PC-9 (cell line): ENCODE data around the gene SLMAP. TPM values are rescaled to one million over a fixed set of nuclear protein-coding genes. Genes with fewer than 3 reads are reported as not detected.

Experiments
- BruUV-seq: library from RNA; stranded (reverse); fragments of 400-500 nt; replicated peaks from 2 replicates; lab custom pipeline; 2021; lab: Mats Ljungman, UMichigan
- CTCF ChIA-PET: fragments of 300-600 bp; sonication (Branson Sonifier 250); formaldehyde crosslinking; loops from one replicate; lab custom pipeline; 2022; ENCODE audit warnings: antibody characterized with exemption; lab: Charles Lee
- POLR2A ChIA-PET: fragments of 300-600 bp; sonication (Branson Sonifier 250); formaldehyde crosslinking; loops from one replicate; lab custom pipeline; 2022; ENCODE audit warnings: antibody characterized with exemption; ENCODE audit not compliant: unreplicated experiment; lab: Charles Lee
- DNase-seq, 2 experiments: peaks; one replicate each; pipeline versions ENCODE4 v3.0.0 to v3.0.0-alpha.2; 2015 to 2022; ENCODE audit warnings: mixed read lengths in 1 of 2
- H2AFZ ChIP-seq: fragments of 200-600 bp; sonication (generic); 2 replicates; pipeline ENCODE4 v1.8.1; 2017; ENCODE audit warnings: antibody characterized with exemption
- H3F3A ChIP-seq: fragments of 200-600 bp; sonication (generic); 2 replicates; pipeline ENCODE4 v1.8.1; 2017; ENCODE audit warnings: antibody characterized with exemption, mild to moderate bottlenecking, low read depth; ENCODE audit not compliant: insufficient read depth
- H3K27ac ChIP-seq: fragments of 200-600 bp; sonication (generic); 2 replicates; pipeline ENCODE4 v1.6.1; 2016; ENCODE audit warnings: mixed run types
- H3K27me3 ChIP-seq: fragments of 200-600 bp; sonication (generic); 2 replicates; pipeline ENCODE4 v1.6.1; 2016; ENCODE audit warnings: low read depth, mixed run types; ENCODE audit not compliant: insufficient read depth
- H3K36me3 ChIP-seq: fragments of 200-600 bp; sonication (generic); 2 replicates; pipeline ENCODE4 v1.6.1; 2016; ENCODE audit warnings: low read depth, mixed run types
- H3K4me1 ChIP-seq: fragments of 200-600 bp; sonication (generic); replicated peaks from 2 replicates; pipeline ENCODE4 v1.6.1; 2016; ENCODE audit warnings: mixed run types; ENCODE audit not compliant: insufficient read depth
- H3K4me2 ChIP-seq: fragments of 200-600 bp; sonication (generic); 2 replicates; pipeline ENCODE4 v1.6.1; 2017; ENCODE audit warnings: mixed run types
- H3K4me3 ChIP-seq: fragments of 200-600 bp; sonication (generic); 2 replicates; pipeline ENCODE4 v1.6.1; 2016; ENCODE audit warnings: mixed run types
- H3K79me2 ChIP-seq: fragments of 200-600 bp; sonication (generic); 2 replicates; pipeline ENCODE4 v1.6.1; 2017; ENCODE audit warnings: low read depth, mixed run types
- H3K9me2 ChIP-seq: fragments of 200-600 bp; sonication (generic); 2 replicates; pipeline ENCODE4 v1.8.1; 2017; ENCODE audit warnings: mild to moderate bottlenecking; ENCODE audit not compliant: insufficient read depth
- H3K9me3 ChIP-seq: fragments of 200-600 bp; sonication (generic); 2 replicates; pipeline ENCODE4 v1.8.1; 2016; ENCODE audit warnings: low read depth; ENCODE audit not compliant: insufficient read depth
- H4K20me1 ChIP-seq: fragments of 200-600 bp; sonication (generic); 2 replicates; pipeline ENCODE4 v1.8.1; 2017; ENCODE audit not compliant: insufficient read depth
- CTCF ChIP-seq: fragments of 200-600 bp; sonication (generic); conservative IDR thresholded peaks from 2 replicates; pipeline ENCODE4 v1.6.1; 2017; ENCODE audit warnings: mixed run types, antibody characterized with exemption, mild to moderate bottlenecking, moderate library complexity
- EZH2 ChIP-seq: fragments of 200-600 bp; sonication (generic); IDR thresholded peaks from 2 replicates; pipeline ENCODE4 v1.8.0; 2017; ENCODE audit warnings: antibody characterized with exemption, low read depth
- intact Hi-C: fragments of 100-400 bp; cut with micrococcal nuclease; formaldehyde crosslinking; loops from one replicate; pipeline ENCODE4 v1.10.0; 2022; ENCODE audit not compliant: unreplicated experiment
- total RNA-seq: library from RNA; stranded (reverse); gene quantifications from 2 replicates; pipeline ENCODE4 v1.2.3, GENCODE V29; 2021

SLMAP gene
- total RNA-seq, 1 experiment from 2014 or later, result 119 TPM

DNA sequence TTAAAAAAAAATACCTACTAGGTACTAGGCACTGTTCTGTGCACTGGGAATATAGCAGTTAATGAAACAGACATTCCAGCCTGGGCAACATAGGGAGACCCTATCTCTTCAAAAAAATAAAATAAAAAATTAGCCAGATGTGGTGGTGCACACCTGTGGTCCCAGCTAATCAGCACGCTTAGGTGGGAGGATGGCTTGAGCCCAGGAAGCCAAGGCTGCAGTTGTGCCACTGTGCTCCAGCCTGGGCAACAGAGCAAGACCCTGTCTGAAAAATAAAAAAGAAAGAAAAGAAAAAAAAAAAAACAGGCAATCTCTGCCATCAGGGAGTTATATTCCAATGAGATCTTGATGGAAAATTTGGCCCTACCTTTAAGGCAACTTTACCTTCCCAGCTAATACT is 137.0 kb downstream of the SLMAP start:
- TF ChIP-seq EZH2 (no peak), CTCF (no peak)
- POLR2A ChIA-PET, result no interaction called here
- Histone ChIP-seq H3F3A (no peaks in the 10 kb centered on the region), H3K9me2 (no peaks in the 10 kb centered on the region), H3K4me3 (no peak overlapping the region), H3K9me3 (no peaks in the 10 kb centered on the region), H3K4me1 (no peaks in the 10 kb centered on the region), H3K27ac (no peak overlapping the region), H3K27me3 (no peaks in the 10 kb centered on the region), H4K20me1 (no peaks in the 10 kb centered on the region; the same call in 1 of the 2 replicates), H2AFZ (no peak overlapping the region), H3K79me2 (no peaks in the 10 kb centered on the region), H3K36me3 (peaks cover 10% of the 10 kb centered on the region; the same call in 1 of the 2 replicates), H3K4me2 (no peak overlapping the region)
- CTCF ChIA-PET, result no interaction called here
- intact Hi-C loops, result no loop called here
- DNase-seq, result no peak
- BruUV-seq, result no TSS peak

DNA sequence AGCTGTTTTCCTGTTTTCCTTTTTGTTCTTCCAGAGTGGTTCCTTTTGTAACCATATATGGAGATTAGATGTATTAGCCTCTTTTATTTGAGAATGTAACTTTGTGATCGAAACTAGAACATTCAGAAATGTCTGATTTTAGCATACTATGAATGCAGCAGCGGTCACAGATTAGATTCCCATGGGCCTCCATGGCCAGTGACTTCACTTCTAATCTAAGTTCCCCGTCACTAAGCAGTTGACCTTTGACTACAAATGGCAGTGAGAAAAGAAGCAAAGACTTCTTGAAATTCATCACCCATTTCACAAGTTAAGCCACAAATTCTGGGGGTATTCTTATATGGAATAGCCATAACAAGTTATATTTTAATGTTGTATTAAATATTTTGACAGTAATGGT is 137.6 kb downstream of the SLMAP start:
- Histone ChIP-seq H3K4me1 (no peaks in the 10 kb centered on the region), H2AFZ (no peak overlapping the region), H3F3A (no peaks in the 10 kb centered on the region), H3K27ac (no peak overlapping the region), H3K4me2 (no peak overlapping the region), H3K36me3 (peaks cover 16% of the 10 kb centered on the region; the same call in 1 of the 2 replicates), H3K27me3 (no peaks in the 10 kb centered on the region), H3K9me2 (no peaks in the 10 kb centered on the region), H3K9me3 (no peaks in the 10 kb centered on the region), H3K79me2 (no peaks in the 10 kb centered on the region), H4K20me1 (no peaks in the 10 kb centered on the region; the same call in 1 of the 2 replicates), H3K4me3 (no peak overlapping the region)
- DNase-seq, result no peak
- TF ChIP-seq EZH2, result no peak
- TF ChIP-seq CTCF, result no peak
- POLR2A ChIA-PET, result no interaction called here
- CTCF ChIA-PET, result no interaction called here
- no TSS peak for BruUV-seq
- intact Hi-C loops, result no loop called here

DNA sequence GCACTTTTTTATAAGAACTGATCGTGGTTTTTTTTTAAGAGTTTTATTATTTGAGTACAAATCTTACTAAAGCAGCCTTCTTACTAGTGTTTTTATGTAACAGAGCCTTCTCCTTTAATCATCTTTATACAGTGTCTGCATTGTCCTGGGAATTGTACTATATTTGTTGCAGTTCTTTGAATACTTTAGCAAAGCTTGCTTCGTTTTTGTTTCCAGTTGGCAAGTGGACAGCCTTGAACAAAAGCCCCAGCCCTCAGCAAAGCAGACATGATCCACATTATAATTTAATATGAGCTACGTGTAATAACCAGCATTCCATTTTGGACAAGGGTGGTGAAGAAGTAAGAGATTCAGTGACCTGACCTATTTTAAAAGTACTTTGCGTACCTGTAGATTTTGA is 139.9 kb downstream of the SLMAP start:
- intact Hi-C loops, result no loop called here
- no TSS peak for BruUV-seq

More for the DNA sequence above, 139.9 kb downstream of the SLMAP start:
- DNase-seq, result no peak
- no peaks in the 10 kb centered on the region for H4K20me1 ChIP-seq
- no peaks in the 10 kb centered on the region for H3K9me2 ChIP-seq
- no peaks in the 10 kb centered on the region for H3K79me2 ChIP-seq
- H3K4me1 ChIP-seq, result no peaks in the 10 kb centered on the region
- H3F3A ChIP-seq, result no peaks in the 10 kb centered on the region
- H3K4me2 ChIP-seq, result no peak overlapping the region
- TF ChIP-seq CTCF (no peak), EZH2 (no peak)
- no peak overlapping the region for H2AFZ ChIP-seq
- no peak overlapping the region for H3K4me3 ChIP-seq
- ChIA-PET CTCF (no interaction called here), POLR2A (no interaction called here)
- H3K9me3 ChIP-seq, result no peaks in the 10 kb centered on the region
- H3K36me3 ChIP-seq, result peaks cover 20% of the 10 kb centered on the region; the same call in 1 of the 2 replicates
- H3K27me3 ChIP-seq, result no peaks in the 10 kb centered on the region
- no peak overlapping the region for H3K27ac ChIP-seq
